Activated CD4-positive, CD25-positive, alpha-beta regulatory T cell treated with anti-CD3 and anti-CD28 coated beads, Interleukin-2, amount 50 U/mL, for 24 hours (primary cell): ENCODE data around the gene ADAP1.
A peak's percentile ranks its signal among the peaks of the same experiment; 100 is the strongest.
"Not testable (repeated sequence)": the region's sequence is repeated elsewhere in the genome, so short reads cannot be mapped to it uniquely, and the experiment has no call there.

Experiments
- ATAC-seq, 2 donors: fragments of 150-1000 bp; cut with Tn5 transposase; one replicate each; pipeline ENCODE4 v1.10.0; 2021; ENCODE audit warnings: mild to moderate bottlenecking in 1 of 2, moderate library complexity in 1 of 2

ADAP1 gene

DNA sequence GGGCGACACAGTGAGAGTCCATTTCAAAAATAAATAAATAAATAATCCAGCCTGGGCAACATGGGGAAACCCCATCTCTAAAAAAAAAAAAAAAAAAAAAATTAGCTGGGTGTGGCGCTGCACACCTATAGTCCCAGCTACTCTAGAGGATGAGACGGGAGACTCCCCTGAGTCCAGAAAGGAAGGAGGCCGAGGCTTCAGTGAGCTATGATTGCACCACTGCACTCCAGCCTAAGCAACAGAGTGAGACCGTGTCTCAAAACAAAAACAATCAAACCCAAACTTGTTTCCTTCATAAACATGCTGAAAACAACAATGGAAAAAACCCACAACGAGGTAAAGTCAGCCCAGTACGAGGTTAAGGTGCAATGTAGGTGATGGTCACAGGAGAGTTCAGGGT is 19.7 kb upstream of the ADAP1 start:
- no peak for ATAC-seq

DNA sequence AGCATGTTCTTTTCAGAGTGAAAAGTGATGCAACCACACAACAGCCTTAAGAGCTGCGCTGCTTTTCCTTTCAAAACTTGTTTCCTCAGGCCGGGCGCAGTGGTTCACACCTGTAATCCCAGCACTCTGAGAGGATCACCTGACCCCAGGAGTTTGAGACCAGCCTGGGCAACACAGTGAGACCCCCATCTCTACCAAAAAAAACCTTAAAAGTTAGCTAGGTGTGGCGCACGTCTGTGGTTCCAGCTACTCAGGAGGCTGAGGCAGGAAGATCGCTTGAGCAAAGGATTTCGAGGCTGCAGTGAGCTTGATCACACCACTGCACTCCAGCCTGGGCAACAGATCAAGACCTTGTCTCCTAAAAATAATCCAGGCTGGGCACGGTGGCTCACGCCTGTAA is 18.8 kb upstream of the ADAP1 start:
- no peak for ATAC-seq

DNA sequence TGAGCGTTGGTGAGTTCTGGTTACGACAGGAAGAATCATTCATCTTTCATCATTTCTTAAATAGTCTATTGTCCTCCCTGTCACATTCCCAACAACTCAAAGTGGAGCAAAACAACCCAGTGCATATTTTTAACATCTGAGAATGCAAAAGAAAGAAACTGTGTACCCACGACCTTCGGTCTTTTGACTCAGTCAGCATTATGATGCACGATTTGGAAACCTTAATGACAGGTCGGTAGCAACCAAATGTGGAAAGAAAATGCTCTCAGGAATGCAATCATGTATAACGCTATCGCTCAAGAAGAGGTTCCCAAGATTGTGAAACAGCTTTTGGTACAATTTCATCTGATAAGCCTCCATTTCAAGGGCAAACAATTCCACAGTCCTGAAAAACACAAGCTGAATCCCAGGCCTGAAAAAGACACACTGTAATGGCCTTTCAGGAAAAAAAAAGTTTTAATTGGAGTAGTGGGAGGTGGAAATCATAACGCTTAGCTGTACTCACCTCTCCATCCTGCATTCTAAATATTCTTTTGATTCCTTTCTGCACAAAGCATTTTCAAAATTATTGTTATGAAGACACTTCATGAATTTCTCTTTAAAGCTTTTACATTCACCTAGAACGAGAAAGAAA is 18.3 kb upstream of the ADAP1 start:
- no peak for ATAC-seq

DNA sequence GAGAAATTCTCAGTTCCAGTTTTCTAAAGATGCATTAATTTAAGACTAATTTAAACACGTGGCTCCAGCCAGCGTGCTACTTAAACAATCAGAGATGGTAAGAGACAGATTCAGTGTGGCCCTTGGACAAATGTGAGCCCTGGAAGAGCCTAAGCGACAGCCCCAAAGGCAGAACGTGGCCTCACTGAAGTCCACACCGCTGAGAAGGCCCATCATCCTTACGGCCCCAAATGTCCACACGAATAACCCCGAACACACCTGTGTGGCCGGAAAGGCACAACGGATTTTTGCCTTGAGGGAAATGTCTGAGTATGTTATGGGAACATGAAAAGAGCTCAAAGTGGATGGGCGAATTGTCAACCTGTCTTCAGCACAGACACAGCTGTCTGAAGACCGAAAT is 17.6 kb upstream of the ADAP1 start:
- ATAC-seq, result no peak

DNA sequence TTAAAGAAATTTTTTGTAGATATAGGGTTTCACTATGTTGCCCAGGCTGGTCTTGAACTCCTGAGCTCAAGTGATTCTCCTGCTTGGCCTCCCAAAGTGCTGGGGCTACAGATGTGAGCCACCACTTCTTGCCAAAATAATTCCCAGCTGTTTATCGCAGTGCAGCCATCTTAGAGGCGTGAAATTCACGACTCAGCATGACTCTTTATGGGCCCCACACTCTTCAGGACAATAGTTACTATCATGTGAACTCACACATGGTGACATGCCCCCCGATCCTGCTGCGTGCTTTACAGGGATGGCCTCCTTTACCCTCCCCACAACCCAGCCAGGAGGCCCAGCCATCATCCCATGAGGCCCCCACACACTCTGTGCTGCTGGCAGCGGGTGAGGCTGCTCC is 16.3 kb upstream of the ADAP1 start:
- no peak for ATAC-seq

DNA sequence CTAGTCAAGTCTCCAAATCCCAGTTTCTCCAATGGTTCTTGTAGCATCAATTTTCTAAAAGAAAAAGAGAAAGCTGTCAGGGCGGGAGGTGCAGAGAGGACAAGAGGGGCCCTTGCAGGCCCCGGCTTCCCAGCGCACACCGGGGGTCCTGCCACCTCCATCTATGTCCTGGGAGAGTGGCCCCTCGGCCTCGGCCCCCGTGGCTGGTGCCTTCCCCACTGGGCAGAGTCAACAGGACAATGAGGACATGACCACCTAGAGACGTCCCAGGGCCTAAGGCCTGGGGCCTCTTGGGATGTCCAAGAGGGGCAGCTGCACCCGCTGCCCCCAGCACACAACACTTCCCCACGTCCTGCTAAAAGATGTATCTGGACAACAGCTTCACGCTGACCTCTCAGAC is 14.9 kb upstream of the ADAP1 start:
- no peak for ATAC-seq

DNA sequence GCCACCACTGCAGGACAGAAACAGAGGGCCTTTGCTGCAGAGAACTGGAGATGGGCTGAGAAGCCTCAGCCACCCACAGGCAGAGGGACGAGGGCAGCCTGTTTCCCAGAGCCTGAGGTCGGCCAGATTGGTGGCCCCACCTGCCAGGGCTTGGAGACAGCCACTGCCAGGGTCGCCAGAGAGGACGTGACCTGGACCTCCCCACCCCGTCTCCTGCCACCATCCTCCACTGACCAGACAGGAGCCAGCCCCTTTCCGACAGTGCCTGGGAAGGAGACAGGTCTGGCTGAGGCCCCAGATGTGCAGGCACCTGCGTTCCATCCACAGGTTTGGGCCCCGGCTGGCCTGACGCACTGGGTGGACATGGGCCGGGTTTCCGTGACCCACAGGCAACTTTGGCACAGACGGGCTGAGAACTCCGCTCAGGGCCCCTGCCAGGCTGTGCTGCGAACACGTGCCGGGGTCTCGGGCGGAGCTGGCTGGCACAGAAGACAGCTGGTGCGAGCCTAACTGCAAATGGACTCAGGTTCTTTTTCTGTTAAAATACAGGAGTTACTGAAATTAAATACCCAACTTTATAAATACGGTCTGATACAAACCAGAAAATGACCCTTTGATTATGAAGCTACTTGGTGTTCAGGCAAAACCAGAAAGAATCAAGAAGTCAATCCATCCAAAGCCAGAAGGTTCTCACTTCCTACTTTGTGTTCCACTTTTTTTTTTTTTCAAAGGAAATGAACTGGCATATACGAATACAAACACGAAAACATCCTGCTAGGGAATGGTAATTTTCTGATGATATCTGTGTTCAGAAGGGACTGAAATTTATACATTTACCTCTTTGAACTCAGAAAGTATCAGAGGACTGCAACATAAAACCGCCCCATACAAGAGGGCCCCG is 14.0 kb upstream of the ADAP1 start:
- no peak for ATAC-seq

DNA sequence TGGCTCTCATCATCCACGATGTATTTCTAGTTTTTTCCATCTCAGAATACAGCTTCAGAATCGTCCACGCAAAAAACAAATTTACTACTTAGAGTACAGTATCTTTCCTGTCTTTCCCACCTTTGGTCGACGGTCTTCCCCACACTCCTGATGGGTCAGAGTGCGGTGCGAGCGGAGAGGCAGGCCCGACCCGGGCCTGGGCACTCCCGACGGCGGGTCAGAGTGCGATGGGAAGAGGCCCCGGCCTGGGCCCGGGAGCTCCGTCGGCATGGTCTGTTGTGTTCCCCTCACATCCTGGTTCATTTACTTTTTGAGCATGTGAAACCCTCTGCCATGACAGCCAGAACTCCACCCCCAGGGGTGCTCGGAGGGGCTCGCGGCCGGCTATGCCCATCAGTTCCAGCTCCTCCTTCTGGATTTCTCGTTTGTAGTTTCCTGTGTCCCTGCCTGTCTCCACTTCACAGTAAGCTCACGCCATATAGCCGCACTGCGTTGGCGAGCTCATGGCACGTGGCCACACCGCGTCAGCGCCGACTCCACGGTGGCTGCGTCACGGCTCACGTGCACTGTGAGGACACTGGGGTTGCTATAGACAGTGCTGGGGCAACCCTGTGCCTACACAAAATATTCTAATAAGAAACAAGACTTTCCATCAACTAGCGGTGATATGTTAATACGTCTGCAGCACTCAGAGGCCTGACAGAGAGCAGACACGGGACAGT is 13.0 kb upstream of the ADAP1 start:
- no peak for ATAC-seq

DNA sequence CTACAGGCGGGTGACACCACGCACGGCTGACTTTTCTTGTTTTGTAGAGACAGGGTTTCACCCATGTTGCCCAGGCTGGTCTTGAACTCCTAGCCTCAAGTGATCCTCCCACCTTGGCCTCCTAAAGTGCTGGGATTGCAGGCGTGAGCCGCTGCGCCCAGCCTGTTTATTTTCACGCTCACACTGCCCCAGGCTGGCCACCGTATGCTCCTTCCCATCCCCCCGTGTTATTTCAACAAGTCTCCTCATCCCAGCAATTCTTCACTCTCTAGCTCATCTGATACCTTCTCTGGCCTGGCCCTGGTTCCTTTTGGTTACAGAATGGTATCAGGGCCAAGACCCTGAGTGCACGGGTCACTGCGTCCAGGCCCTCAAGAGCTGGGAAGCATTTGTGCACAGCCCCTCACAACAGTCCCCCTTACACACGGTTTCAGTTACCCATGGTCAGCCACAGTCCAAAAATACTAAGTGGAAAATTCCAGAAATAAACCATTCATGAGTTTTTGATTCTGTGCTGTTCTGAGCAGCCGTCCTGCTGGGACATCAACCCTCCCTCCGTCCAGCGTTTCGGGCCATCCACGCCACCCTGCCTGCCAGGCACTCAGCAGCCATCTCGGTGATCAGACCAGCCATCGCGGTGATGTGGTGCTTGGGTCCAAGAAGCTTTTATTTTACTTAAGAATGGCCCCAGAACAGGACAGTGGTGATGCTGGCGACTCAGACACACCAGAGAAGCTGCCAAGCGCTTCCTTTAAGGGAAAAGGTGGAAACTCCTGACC is 12.0 kb upstream of the ADAP1 start:
- ATAC-seq, result no peak

DNA sequence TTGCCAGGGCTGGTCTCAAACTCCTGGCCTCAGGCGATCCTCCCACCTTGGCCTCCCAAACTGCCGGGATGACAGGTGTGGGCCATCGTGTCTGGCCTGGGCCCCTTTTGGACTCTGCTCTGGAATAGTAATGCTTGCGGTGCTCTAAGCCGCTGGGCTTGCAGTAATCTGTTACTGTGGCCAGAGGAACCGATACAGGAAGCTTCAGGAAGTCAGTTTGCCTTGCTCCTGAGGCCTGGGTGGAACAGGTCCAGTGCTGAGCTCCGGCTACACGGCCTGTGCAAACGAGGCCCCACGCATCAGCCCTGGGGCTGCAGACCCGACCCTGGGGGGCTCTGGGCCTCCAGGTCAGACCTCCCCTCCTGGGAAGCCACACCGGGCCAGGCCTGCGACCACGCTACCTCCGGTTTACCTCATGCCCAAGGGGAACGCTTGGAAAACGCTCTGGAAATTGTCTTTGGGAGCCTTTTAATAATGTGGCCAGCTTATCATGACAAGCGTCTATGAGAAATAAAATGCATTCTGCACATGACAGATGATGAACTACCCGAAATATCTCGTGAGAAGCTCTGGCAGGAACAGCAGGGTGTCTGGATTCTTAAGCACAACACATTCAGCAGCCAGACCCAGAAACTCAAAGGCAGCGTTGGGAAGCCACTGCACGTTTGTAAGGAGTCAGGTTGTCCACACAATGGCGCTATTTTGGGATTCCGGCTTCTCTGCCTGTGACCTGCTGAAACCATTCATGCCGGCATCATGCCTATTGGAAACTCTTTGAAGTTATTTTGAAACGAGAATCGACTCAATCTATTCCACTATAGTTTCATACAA is 10.1 kb upstream of the ADAP1 start:
- no peak for ATAC-seq

DNA sequence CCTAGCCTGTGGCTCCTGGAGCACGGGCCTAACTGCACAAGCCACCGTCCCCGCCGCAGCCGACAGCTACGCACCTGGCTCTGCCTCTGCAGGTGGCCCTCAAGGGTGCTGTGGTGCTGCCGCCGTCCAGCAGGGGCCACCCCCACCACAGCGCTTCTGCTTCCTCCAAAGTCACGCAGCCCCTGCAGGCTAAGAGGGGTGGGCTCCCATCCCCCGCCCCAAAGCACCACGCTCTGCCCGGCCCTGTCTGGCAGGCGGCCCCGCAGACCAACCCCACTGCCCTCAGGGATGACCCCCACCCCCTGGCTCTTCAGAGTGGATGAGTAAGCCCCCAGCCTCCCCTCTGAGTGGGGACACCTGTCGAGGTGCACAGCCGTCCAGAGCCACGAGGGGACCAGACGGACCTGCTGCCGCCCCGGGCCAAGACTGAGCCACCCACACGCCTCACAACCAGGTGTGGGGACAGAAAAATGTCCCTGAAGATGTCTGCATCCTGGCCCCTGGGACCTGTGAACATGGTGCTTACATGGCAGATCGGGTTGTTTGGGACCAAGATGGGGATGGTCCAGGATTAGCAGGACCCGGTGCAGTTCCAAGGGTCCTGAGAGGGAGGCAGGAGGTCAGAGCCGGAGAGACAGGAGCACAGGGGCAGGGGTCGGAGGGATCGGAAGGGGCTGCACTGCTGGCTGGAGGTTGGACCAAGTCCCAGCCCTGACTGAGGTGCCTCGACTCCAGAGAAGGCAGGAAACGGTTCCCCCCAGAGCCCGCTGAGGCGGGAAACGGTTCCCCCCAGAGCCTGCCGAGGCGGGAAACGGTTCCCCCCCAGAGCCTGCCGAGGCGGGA is 9.0 kb upstream of the ADAP1 start:
- ATAC-seq, result peak; percentile 56 to 65

DNA sequence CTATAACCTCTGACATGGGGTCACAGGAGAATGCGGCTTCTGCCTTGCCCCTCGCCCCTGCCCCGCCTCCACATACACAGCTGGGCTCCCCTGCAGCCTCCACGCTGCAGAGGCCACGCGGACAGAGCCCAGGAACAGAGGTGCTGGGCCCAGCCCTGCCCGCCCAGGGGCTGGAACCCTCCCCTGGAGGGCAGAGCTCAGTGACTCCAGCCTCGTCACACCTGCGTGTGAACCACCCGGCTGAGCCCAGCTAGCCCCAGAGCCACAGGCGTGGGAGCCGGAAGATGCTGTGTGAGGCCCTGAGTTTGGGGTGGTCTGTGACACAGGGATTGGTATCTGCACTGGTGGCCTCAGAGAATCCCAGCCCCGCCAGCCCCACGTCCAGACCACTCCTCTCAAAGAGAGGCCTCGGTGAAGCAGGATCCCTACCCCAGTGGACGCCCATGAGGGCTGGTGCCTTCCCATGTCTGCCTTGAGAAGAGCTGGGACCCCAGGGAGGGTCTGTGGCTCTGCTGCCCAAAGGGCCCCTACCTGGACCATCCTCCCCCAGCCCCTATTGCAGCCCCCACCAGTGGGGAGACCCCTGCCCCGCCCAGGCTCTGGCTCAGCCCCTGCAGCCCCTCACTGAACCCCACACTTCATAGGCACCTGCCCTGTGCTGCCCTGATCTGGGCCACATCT is 8.1 kb upstream of the ADAP1 start:
- no peak for ATAC-seq

DNA sequence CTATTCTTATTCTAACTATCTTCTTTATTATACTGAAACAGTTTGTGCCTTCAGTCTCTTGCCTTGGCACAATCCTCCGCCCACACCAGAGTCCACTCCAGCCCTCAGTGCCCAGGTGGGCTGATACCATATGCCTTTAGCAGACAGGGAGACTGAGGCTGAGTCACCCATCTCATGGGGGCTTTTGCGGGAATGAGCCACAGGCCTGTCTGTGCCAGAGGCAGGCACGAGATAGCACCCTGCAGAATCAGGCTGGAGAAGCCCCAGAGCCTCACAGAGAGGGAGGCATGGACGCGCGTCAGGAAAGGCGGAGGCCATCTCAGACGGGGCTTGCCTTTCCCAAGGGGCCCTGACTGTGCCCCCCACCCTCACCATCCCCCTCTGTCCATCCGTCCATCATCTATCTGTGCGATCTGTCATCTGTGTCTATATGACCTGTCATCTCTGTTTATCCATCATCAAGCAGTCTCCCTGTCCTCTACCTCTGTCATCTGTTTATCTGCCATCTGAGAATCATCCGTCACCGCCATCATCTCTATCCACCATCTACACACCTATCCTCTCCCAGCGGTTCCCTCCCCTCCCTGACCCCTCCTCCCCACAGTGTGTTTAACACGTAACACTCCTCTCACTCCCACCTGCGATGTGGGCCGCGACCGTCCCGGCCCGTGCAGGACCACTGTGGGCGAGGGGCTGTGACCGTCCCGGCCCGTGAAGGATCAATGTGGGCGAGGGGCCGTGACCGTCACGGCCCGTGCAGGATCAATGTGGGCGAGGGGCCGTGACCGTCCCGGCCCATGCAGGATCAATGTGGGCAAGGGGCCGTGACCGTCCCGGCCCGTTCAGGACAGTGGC is 7.3 kb upstream of the ADAP1 start:
- ATAC-seq, result no peak

DNA sequence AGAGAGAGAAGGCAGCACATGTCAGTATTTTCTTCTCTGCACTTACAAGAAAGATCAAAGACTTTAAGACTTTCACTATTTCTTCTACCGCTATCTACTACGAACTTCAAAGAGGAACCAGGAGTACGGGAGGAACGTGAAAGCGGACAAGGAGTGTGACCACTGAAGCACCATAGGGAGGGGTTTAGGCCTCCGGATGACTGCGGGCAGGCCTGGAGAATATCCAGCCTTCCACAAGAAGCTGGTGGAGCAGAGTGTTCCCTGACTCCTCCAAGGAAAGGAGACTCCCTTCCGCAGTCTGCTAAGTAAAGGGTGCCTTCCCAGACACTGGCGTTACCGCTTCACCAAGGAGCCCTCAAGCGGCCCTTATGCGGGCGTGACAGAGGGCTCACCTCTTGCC is 6.5 kb upstream of the ADAP1 start:
- not testable (repeated sequence) for ATAC-seq

DNA sequence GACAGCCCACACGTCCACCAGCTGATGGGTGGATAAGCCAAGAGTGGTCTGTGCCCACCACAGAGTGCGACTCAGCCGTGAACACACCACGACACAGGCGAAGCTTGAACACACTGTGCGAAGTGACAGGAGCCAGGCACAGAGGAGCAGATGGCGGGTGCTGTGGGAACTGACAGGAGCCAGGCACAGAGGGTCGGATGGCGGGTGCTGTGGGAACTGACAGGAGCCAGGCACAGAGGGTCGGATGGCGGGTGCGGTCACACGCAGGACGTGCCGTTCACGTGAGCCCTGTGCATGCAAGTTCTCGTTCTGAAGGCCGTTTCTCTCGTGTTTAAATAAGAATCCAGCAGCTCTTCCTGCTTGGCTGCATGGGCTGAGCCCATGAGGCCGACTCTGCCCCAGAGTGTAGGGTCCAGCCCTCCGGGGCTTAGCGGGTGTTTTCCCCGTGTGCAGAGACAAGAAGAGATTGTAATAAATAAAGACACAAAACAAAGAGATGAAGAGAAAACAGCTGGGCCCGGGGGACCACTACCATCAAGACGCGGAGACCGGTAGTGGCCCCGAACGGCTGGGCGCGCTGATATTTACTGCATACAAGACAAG is 5.9 kb upstream of the ADAP1 start:
- ATAC-seq, result no peak

DNA sequence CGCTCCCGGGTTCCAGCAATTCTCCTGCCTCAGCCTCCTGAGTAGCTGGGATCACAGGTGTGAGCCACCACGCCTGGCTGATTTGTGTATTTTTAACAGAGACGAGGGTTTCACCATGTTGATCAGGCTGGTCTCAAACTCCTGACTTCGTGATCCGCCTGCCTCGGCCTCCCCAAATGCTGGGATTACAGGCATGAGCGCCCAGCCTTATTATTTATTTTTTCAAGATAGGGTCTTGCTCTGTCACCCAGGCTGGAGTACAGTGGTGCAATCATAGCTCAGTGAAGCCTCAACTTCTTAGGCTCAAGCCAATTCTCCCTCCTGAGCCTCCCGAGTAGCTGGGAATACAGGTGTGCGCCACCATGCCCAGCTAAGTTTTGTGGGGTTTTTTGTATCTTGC is 5.3 kb upstream of the ADAP1 start:
- ATAC-seq, result not testable (repeated sequence)

DNA sequence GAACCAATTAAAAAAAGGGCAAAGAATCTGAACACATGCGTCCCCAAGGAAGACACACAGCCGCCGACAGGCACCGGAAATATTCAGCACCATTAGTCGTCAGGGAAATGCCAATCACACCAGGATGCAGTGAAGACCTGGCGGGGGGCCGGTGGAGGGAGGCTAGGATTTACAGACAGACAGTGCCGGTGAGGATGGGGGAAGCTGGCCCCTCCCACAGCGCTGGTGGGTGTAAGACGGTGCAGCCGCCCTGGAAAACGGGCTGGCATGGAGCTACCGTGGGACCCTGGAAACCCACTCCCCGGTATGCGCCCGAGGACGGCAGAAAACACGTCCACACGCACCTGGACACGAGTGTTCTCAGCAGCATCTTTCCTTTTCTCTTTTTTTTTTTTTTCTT is 4.8 kb upstream of the ADAP1 start:
- ATAC-seq, result no peak

DNA sequence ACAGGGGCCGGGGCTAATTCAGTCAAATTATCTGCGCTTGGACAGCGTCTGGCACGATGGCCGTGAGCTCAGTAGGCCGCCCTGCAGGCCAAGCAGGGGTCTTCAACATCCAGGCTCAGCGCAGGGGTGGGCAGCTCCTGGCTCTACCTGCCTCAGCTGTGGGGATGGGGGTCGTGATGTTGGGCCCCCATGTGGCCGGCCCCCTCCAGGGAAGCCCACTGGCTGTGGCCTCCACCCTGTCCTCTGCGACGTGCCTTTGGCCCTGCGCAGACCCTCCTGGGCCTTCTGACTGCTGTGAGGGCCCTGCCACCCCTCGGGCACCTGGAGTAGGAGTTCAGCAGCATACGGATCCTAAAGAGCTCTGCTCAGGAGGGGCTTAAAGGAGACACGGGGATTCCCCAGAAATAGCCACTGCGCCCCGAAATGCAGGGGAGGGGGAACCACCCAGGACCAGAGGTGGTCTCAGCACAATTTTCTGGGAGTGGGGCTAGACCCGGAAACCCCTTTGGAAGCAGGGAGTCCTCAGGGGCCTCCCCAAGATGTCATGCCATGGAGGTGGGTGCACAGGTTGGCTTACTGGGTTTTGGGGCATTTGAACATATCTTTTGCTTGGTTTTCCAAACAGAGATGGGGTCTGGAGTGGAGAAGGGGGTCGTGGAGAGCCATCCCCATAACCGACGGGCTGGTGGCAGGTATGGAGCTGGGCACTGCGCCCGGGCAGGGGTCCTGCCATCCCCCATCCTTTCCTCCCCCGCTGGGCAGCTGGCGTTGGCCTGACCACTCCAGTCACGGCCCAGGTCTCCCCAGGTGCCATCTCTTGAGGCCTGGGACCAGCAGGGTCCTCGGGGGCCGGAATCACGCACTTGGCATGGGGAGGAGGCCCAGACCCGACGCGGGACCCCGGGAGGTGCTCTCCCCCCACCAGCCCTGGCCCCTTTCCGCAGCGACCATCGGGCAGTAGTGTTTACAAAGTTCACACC is 4.0 kb upstream of the ADAP1 start:
- no peak for ATAC-seq
